Kasumi-1 (cell line): ENCODE data around the gene SFTPA2.
"Not testable (repeated sequence)": the region's sequence is repeated elsewhere in the genome, so short reads cannot be mapped to it uniquely, and the experiment has no call there.

Experiments used
- DNase-seq, 2 experiments: peaks; one replicate each; lab custom pipeline; 2025; lab: John Stamatoyannopoulos, UW

The SFTPA2 gene

GRCh38 chr10:79511891-79512583 lies 48.2 kb downstream of the SFTPA2 start, which contains the start of gene EIF5AL1:
Gene EIF5AL1 (plus strand): TSS chr10:79512533. CDS start chr10:79512650, 117 bp downstream.
- not testable (repeated sequence) for DNase-seq

GRCh38 chr10:79509934-79510508 lies 50.2 kb downstream of the SFTPA2 start:
- DNase-seq: not testable (repeated sequence)

GRCh38 chr10:79509306-79509933 lies 50.8 kb downstream of the SFTPA2 start:
- DNase-seq: not testable (repeated sequence)

GRCh38 chr10:79508245-79508644 lies 52.0 kb downstream of the SFTPA2 start:
- not testable (repeated sequence) for DNase-seq

DNA sequence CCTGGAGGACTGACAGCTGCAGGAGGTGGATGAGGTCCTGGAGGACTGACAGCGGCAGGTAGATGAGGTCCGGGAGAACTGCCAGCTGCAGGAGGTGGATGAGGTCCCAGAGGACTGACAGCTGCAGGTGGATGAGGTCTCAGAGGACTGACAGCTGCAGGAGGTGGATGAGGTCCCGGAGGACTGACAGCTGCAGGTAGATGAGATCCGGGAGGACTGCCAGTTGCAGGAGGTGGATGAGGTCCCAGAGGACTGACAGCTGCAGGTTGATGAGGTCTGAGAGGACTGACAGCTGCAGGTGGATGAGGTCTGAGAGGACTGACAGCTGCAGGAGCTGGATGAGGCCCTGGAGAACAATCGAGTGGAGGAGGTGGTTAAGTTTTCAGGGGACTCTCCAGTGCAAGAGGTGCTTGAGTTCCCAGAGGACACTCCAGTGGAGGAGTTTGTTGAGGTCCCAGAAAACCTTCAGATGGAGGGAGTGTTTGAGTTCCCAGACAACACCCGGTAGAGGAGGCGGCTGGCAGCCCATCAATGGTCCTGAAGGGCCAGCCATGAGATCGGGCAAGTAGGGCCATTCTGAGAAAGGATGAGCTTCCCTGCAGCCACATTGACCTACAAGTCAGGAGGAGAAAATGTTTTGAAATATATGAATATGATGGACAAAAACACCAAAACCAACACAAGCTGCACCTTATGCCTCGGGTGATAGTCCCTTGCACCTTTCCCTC lies 52.6 kb downstream of the SFTPA2 start:
- no peak for DNase-seq
